Hematopoietic multipotent progenitor cell treated with erythropoietin and hydrocortisone succinate and interleukin-3 and kit ligand, for 6 days (in vitro differentiated cells): Measurements from ENCODE around the gene ARL6IP6.

Source experiments
- DNase-seq: peaks from one replicate; pipeline ENCODE4 v3.0.0-alpha.2; 2015

ARL6IP6 gene

DNA sequence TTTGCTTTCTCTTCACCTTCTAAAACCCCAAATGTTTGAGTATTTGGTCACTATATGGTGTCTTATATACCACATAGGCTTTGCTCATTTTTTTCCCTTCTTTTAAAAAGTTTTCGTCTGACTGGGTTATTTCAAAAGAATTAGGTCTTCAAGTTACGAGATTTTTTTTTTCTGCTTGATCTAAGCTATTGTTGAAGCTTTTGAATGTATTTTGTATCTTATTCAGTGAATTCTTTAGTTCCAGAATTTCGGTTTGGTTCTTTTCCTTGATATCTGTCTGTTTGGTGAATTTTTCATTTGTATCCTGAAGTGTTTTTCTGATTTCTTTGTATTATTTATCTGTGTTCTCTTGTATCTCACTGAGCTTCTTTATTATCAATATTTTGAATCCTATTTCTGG lies 93.5 kb downstream of the ARL6IP6 start:
- DNase-seq, result no peak
